Epidermal melanocyte (primary cell): Measurements from ENCODE around the gene SYVN1.
A peak's percentile ranks its signal among the peaks of the same experiment; 100 is the strongest.
"Not testable (repeated sequence)": the region's sequence is repeated elsewhere in the genome, so short reads cannot be mapped to it uniquely, and the experiment has no call there.

Experiments
- DNase-seq: peaks from one replicate; pipeline ENCODE4 v3.0.0; 2011; ENCODE audit warnings: low spot score; ENCODE audit not compliant: insufficient read length

The SYVN1 gene

GRCh38 chr11:65151331-65151899 lies 17.1 kb upstream of the SYVN1 start:
- DNase-seq: no peak

- peak; percentile 35 for DNase-seq
These were observed 16.4 kb upstream of the SYVN1 start for GRCh38 chr11:65150509-65151299.

- not testable (repeated sequence) for DNase-seq
These were observed 15.8 kb upstream of the SYVN1 start for GRCh38 chr11:65150131-65150508.

- DNase-seq: no peak
These were observed 14.3 kb upstream of the SYVN1 start for GRCh38 chr11:65148657-65149056.

- no peak for DNase-seq
These were observed 13.2 kb upstream of the SYVN1 start for GRCh38 chr11:65147352-65148075.

GRCh38 chr11:65141896-65142494 lies 7.7 kb upstream of the SYVN1 start:
- DNase-seq: no peak

GRCh38 chr11:65136515-65137096 lies 2.3 kb upstream of the SYVN1 start:
- no peak for DNase-seq

- DNase-seq: no peak
These were observed 1.4 kb upstream of the SYVN1 start for GRCh38 chr11:65135633-65136145.

GRCh38 chr11:65134952-65135632 lies 773 bp upstream of the SYVN1 start:
- DNase-seq: peak; percentile 98

GRCh38 chr11:65133724-65134123 lies 595 bp downstream of the SYVN1 start:
- DNase-seq: no peak

- DNase-seq: no peak
These were observed 1.2 kb downstream of the SYVN1 start for GRCh38 chr11:65132988-65133700.

GRCh38 chr11:65132238-65132987 lies 1.9 kb downstream of the SYVN1 start:
- DNase-seq: no peak

GRCh38 chr11:65131895-65132237 lies 2.5 kb downstream of the SYVN1 start:
- DNase-seq: no peak

- no peak for DNase-seq
These were observed 2.9 kb downstream of the SYVN1 start for GRCh38 chr11:65131417-65131776.

GRCh38 chr11:65130631-65131416 lies 3.5 kb downstream of the SYVN1 start:
- no peak for DNase-seq

GRCh38 chr11:65129649-65130441 lies 4.5 kb downstream of the SYVN1 start:
- DNase-seq: no peak

GRCh38 chr11:65128182-65129145 lies 5.9 kb downstream of the SYVN1 start:
- DNase-seq: no peak
